Heart right ventricle (tissue), 16 donors: ENCODE data around the gene IL17C. TPM values are rescaled to one million over a fixed set of nuclear protein-coding genes. Genes with fewer than 3 reads are reported as not detected.

Experiments
- ATAC-seq, 8 donors: fragments of 200-7000 bp; cut with Tn5 transposase; one replicate each; pipeline ENCODE4 v1.9.1; 2020; ENCODE audit warnings: mild to moderate bottlenecking in 8 of 8, moderate library complexity in 8 of 8, moderate number of reproducible peaks in 1 of 8
- DNase-seq, 2 donors: peaks; one replicate each; pipeline ENCODE4 v3.0.0-alpha.2; 2020
- H3K27ac ChIP-seq, 10 donors: fragments of 200-600 bp; sonication (generic) in 2 of 10; one replicate each; pipeline versions ENCODE4 v1.5.0 to v1.8.0; 2020 to 2022; ENCODE audit warnings: mild to moderate bottlenecking in 3 of 10
- H3K27me3 ChIP-seq, 7 donors: fragments of 200-600 bp; one replicate each; pipeline ENCODE4 v1.8.0; 2021 to 2022; ENCODE audit warnings: mild to moderate bottlenecking in 2 of 7
- H3K36me3 ChIP-seq, 9 donors: fragments of 200-600 bp; sonication (generic) in 1 of 9; one replicate each; pipeline versions ENCODE4 v1.5.0 to v1.8.0; 2020 to 2022; ENCODE audit warnings: mild to moderate bottlenecking in 2 of 9
- H3K4me1 ChIP-seq, 9 donors: fragments of 200-600 bp; sonication (generic) in 1 of 9; one replicate each; pipeline versions ENCODE4 v1.5.0 to v1.8.0; 2020 to 2022; ENCODE audit warnings: mild to moderate bottlenecking in 4 of 9
- H3K4me3 ChIP-seq, 10 donors: fragments of 200-600 bp; sonication (generic) in 2 of 10; one replicate each; pipeline versions ENCODE4 v1.5.0 to v1.8.0; 2020 to 2022; ENCODE audit warnings: mild to moderate bottlenecking in 7 of 10, moderate library complexity in 2 of 10
- H3K9me3 ChIP-seq, 11 donors: fragments of 200-600 bp in 10 of 11; sonication (generic) in 2 of 11; one replicate each; pipeline versions ENCODE4 v1.5.0 to v1.8.0; 2013 to 2022; ENCODE audit warnings: mild to moderate bottlenecking in 2 of 11, control low read depth in 1 of 11, moderate library complexity in 1 of 11
- CTCF ChIP-seq, 9 donors: fragments of 200-600 bp; sonication (generic) in 2 of 9; IDR thresholded peaks; one replicate each; pipeline versions ENCODE4 v1.5.0 to v1.8.0; 2021 to 2022; ENCODE audit warnings: antibody characterized with exemption in 9 of 9, mild to moderate bottlenecking in 5 of 9, moderate library complexity in 1 of 9
- WGBS, 2 donors: extraction: QIAGEN DNeasy Blood & Tissue Kit; methylation state at CpG; one replicate each; pipeline ENCODE4 v1.1.7; 2013; ENCODE audit warnings: inconsistent platforms in 1 of 2; 5-methylcytosine and 5-hydroxymethylcytosine counted together
- intact Hi-C, 10 donors: fragments of 100-400 bp; cut with DNase I; formaldehyde crosslinking; loops; one replicate each; pipeline versions ENCODE4 v1.11.1 to v1.14.2; 2022
- polyA plus RNA-seq, 2 donors: library from polyadenylated mRNA; stranded (reverse); fragments of 200-250 nt; gene quantifications; one replicate each; pipeline ENCODE4 v1.2.3, GENCODE V29; 2013
- total RNA-seq, 10 donors: library from RNA; stranded (reverse); fragmentation: NEBNext Ultra II Directional in 3 of 10; extraction: Animal tissue kit (Norgen Biotek cat#: 25700) in 3 of 10; gene quantifications; one replicate each; pipeline versions ENCODE4 v1.2.1 to v1.2.4, GENCODE V29; 2021 to 2023
- donor health status: Arrhythmogenic right ventricular cardiomyopathy.
- donor health status: ischemic (EF 13 %, LVEDD 7.1; RV severe dilation, severe dysfunction).
- donor health status: healthy with polysubstance abuse.
- donor health status: DM: no; HTN: yes; CAD: no.
- donor health status: DM: no; HTN: no; CAD: no.
- donor health status: ischemic (EF 25% LVEDD 6.9; RV normal size, moderate dysfunction).
- donor health status: ischemic (EF 25% LVEDD 5.7; RV mildly dilated, moderate dysfunction).
- donor health status: healthy.
- donor health status: DM: yes; HTN: yes; CAD: no.
- donor health status: Ischemic cardiomyopathy.
- donor health status: ischemic (EF 35%, LVEDD 5.7; RV mildly dilated, moderate dysfunction).
- donor health status: nonischemic (EF 11% LVEDD 7.7; RV severe dilation, severe dysfunction).
- donor health status: DM: yes; HTN: yes; CAD: no.
- donor health status: PGD.
- donor health status: ischemic (EF 29% LVEDD 5.4; RV normal size, mild dysfunction).
- donor health status: nonischemic (EF 23%, LVEDD 6.1; RV moderate dilation, normal function).

The IL17C gene
- total and polyA plus RNA-seq, 12 donors, result not detected

DNA sequence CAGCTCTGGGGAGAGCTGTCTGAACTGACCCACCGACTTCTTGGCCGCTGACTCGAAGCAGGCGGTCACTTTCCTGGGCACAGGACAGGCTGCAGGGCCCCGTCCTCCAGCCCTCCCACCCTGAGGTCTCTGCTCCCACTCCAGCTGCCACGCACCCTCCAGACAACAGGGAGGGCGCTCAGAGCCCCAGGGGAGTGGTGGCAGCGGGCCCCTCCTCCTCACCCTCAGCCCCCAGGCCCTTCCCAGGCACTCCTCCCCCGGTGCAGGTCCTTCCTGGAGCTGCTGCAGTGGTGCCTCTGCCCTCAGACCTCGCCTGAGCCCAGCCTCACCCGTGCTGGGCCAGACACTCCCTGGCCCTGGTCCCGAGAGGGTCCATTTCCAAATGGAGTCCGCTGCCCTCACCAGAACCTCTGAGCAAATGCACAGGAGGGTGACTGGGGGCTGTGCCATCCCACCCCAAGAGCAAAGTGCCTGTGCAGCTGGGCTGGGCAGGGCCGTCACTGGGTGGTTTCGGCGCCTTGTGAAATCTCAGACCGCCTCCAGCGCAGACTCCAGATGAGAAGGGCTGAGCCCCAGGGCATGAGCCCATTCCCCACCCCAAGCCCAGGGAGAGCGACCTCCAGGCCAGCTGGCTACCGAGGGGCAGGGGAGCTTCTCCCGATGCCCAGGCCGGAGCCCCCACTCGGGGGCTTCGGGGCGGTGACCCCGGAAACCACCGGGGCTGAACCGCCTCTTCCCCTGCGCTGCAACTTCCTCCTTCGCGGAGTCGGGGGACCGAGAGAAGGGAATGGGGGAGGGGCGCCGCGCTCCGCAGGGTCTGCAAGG lies 11.8 kb downstream of the IL17C start:
- peak; percentile 18 to 41 (median 32) for ATAC-seq

GRCh38 chr16:88650749-88651275 lies 12.4 kb downstream of the IL17C start, which contains the start of gene CYBA:
TSS of gene CYBA (minus strand) at chr16:88651053. CDS start at chr16:88651013, 40 bp downstream.
- peak within 1 kb of the TSS; percentile 45 to 87 (median 76) for H3K4me3 ChIP-seq
- peak; percentile 77 to 81 for DNase-seq
- H3K27ac ChIP-seq, result peak within 1 kb of the TSS; percentile 48 to 98 (median 76)
- H3K4me1 ChIP-seq, result peaks cover 10 to 51% (median 24%) of the 10 kb centered on the region in 9 donors
- H3K36me3 ChIP-seq, result peaks cover 0 to 59% (median 13%) of the 10 kb centered on the region in 9 donors
- 0 to 2% methylated on average over 39 to 41 of the region's 41 CpGs for WGBS, 2 donors
- intact Hi-C loops, result no loop called here
- ATAC-seq, result peak; percentile 78 to 92 (median 89)
- H3K27me3 ChIP-seq, result no peaks in the 10 kb centered on the region
- TF ChIP-seq CTCF (IDR thresholded peaks at IDR 0.05), result no peak
- H3K9me3 ChIP-seq, result no peaks in the 10 kb centered on the region

More for the DNA sequence above, 11.8 kb downstream of the IL17C start:
- intact Hi-C loops, result no loop called here
- 21 to 23% methylated on average over 33 to 37 of the region's 37 CpGs for WGBS, 2 donors
- H3K4me1 ChIP-seq, result peaks cover 10 to 51% (median 24%) of the 10 kb centered on the region in 9 donors
- peak overlapping the region; percentile 45 to 87 (median 76) for H3K4me3 ChIP-seq
- H3K36me3 ChIP-seq, result peaks cover 0 to 59% (median 7%) of the 10 kb centered on the region in 9 donors
- DNase-seq, result peak in 1 of 2 donors; percentile 52
- H3K27me3 ChIP-seq, result no peaks in the 10 kb centered on the region
- no peak for TF ChIP-seq CTCF (IDR thresholded peaks at IDR 0.05)
- no peaks in the 10 kb centered on the region for H3K9me3 ChIP-seq
- peak overlapping the region; percentile 48 to 98 (median 76) for H3K27ac ChIP-seq

DNA sequence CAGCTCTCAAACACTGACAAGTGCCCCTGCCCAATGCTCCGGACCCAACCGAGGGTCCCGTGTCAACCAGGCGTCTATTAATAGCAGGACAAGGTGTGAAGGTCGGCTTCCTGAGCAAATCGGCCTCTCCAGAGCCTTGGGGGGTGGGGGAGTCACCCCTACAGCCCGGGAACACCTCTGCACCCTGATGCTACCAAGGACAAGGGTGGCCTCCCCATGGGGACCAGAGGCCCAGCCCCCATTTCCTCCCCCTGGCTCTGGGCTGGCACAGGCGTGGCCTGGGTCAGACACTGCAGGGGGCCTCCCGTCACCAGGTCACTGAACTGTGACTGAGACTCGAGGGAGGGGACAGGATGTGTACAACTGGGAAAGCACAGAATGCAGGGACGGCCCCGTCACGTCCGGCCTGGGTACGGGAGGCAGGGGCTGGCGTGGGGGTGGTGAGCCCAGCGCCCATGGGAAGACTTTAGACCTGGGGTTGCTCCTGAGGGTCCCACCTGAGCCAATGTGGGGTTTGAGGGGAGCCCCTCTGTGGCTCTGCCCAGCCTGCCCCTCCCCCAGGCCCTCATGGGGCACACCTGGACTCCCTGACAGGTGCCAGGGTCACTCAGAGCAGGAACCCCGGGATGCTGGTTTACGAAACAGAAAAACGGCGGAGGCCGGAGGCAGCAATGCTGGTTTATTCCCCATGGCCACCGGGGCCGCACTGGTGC lies 13.1 kb downstream of the IL17C start:
- H3K9me3 ChIP-seq, result no peaks in the 10 kb centered on the region
- WGBS, 2 donors, result 40 to 45% methylated on average over 24 of the region's 24 CpGs
- intact Hi-C loops, result no loop called here
- peak; percentile 37 to 83 (median 71) for ATAC-seq
- peak overlapping the region; percentile 48 to 98 (median 76) for H3K27ac ChIP-seq
- H3K27me3 ChIP-seq, result no peaks in the 10 kb centered on the region
- no peak for TF ChIP-seq CTCF (IDR thresholded peaks at IDR 0.05)
- peaks cover 10 to 51% (median 24%) of the 10 kb centered on the region in 9 donors for H3K4me1 ChIP-seq
- peak overlapping the region; percentile 45 to 87 (median 76) for H3K4me3 ChIP-seq
- H3K36me3 ChIP-seq, result peaks cover 0 to 59% (median 14%) of the 10 kb centered on the region in 9 donors
- DNase-seq, result peak; percentile 54 to 73
